Omental fat pad (tissue), 4 donors: ENCODE measurements around the gene PEX19. TPM values are rescaled to one million over a fixed set of nuclear protein-coding genes. Genes with fewer than 3 reads are reported as not detected.

Experiments used
- ATAC-seq: fragments of 150-250 bp; one replicate; pipeline ENCODE4 v1.9.1; 2016; ENCODE audit warnings: mild to moderate bottlenecking, moderate library complexity; ENCODE audit not compliant: low FRiP score
- DNase-seq: peaks from one replicate; pipeline ENCODE4 v3.0.0-alpha.2; 2019; ENCODE audit warnings: low spot score
- CTCF ChIP-seq, 3 donors: fragments of 450-650 bp; IDR thresholded peaks; one replicate each; pipeline ENCODE4 v1.5.1; 2016 to 2017; ENCODE audit warnings: antibody characterized with exemption in 3 of 3, mild to moderate bottlenecking in 3 of 3, moderate library complexity in 2 of 3
- total RNA-seq, 4 donors: library from RNA; depleted of rRNA; stranded (reverse); fragments of >200 nt; gene quantifications; one replicate each; pipeline ENCODE4 v1.1.0, GENCODE V29; 2016

The PEX19 gene
- total RNA-seq, result 100 to 1,000 TPM in 2 of 4 donors, 10 to 100 TPM in 2; 66.7 to 117 (median 96.9) TPM

GRCh38 chr1:160284782-160285344 lies at the start of gene PEX19:
Gene PEX19, minus strand, starts transcription at chr1:160285133. Its CDS starts 9 bp downstream, at chr1:160285124.
- ATAC-seq (peak; percentile 92), DNase-seq (peak; percentile 79)
- no peak for TF ChIP-seq CTCF (IDR thresholded peaks at IDR 0.05)

- TF ChIP-seq CTCF (IDR thresholded peaks at IDR 0.05), result no peak
- ATAC-seq (no peak), DNase-seq (no peak)
Observed at GRCh38 chr1:160332516-160332915, 47.6 kb upstream of the PEX19 start.

GRCh38 chr1:160330119-160330518 lies 45.2 kb upstream of the PEX19 start:
- no peak for TF ChIP-seq CTCF (IDR thresholded peaks at IDR 0.05)
- ATAC-seq (no peak), DNase-seq (no peak)

- no peak for TF ChIP-seq CTCF (IDR thresholded peaks at IDR 0.05)
- ATAC-seq (no peak), DNase-seq (no peak)
Observed at GRCh38 chr1:160328184-160328583, 43.3 kb upstream of the PEX19 start.

- TF ChIP-seq CTCF (IDR thresholded peaks at IDR 0.05), result no peak
- DNase-seq, result no peak
- ATAC-seq, result no peak
Observed at GRCh38 chr1:160326418-160326817, 41.5 kb upstream of the PEX19 start.

GRCh38 chr1:160325252-160325651 lies 40.3 kb upstream of the PEX19 start:
- no peak for DNase-seq
- no peak for ATAC-seq
- TF ChIP-seq CTCF (IDR thresholded peaks at IDR 0.05), result no peak

GRCh38 chr1:160322831-160323230 lies 37.9 kb upstream of the PEX19 start:
- DNase-seq (no peak), ATAC-seq (no peak)
- TF ChIP-seq CTCF (IDR thresholded peaks at IDR 0.05), result no peak
